ENCODE measurements around the gene MPV17.

MPV17 gene

GRCh38 chr2:27298391-27299080 lies 24.4 kb downstream of the MPV17 start:
- no peak for TF ChIP-seq CTCF (IDR thresholded peaks at IDR 0.05; ENCODE audit: low read depth, low read length, missing control alignments)
- DNase-seq (ENCODE audit: low read depth) = no peak

DNA sequence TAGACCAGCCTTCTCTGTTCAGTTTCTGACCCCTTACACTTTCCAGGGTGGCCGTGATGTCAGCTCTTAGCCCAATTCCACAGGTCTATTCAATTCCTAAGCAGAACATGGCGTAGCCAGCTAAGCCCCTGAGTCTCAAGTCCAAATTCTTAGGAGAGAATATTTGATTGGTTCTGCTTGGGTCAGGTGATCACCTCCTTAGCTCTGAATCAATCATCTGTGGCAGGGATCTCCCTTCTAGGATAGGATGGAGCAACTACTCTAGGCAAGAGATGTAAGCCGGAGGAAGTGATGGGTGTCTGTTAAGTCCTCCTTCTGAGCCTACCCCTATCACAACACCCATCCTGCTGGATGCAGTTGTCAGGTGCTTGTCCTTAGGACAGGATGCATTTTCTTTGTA lies 25.7 kb downstream of the MPV17 start:
- DNase-seq (ENCODE audit: low read depth) = no peak
- no peak overlapping the region for H3K4me3 ChIP-seq (ENCODE audit: low read depth, low read length)
- no peak for TF ChIP-seq CTCF (IDR thresholded peaks at IDR 0.05; ENCODE audit: low read depth, low read length, missing control alignments)

More at GRCh38 chr2:27298391-27299080, 24.4 kb downstream of the MPV17 start:
- H3K4me3 ChIP-seq (ENCODE audit: low read depth, low read length) = no peak overlapping the region

DNA sequence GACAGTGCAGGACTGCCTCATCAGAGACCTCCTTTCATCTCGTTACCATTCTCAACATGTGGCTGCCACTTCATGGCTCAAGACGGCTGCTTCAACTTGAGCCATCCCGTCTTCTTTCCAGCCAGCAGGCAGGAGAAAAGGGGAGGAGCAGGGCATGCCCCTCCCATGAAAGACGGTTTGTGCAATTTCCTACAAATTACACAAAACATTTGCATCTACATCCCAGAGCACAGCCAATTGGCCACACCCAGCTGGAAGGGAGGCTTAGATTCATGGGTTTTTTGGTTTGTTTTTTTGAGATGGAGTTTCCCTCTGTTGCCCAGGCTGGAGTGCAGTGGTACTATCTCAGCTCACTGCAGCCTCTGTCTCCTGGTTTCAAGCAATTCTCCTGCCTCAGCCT lies 26.4 kb downstream of the MPV17 start:
- H3K4me3 ChIP-seq (ENCODE audit: low read depth, low read length) = no peak overlapping the region
- TF ChIP-seq CTCF (IDR thresholded peaks at IDR 0.05; ENCODE audit: low read depth, low read length, missing control alignments) = no peak
- no peak for DNase-seq (ENCODE audit: low read depth)

DNA sequence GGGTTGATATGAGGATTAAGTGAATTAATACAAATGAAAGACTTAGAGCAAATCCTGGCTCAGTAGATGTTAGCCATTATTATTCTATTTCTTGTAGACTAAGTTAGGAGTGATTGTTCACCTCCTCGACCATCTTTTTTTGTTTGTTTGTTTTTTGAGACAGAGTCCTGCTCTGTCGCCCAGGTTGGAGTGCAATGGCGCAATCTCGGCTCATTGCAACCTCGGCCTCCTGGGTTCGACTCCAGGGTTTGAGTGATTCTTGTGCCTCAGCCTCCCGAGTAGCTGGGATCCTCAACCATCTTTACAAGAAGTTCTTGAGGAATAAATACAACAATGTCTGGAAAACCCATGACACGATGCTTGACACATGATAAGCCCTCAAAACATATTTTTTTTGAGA lies 28.0 kb downstream of the MPV17 start:
- DNase-seq (ENCODE audit: low read depth) = no peak
- H3K4me3 ChIP-seq (ENCODE audit: low read depth, low read length) = no peak overlapping the region
- TF ChIP-seq CTCF (IDR thresholded peaks at IDR 0.05; ENCODE audit: low read depth, low read length, missing control alignments) = no peak

- no peak for DNase-seq (ENCODE audit: low read depth)
- H3K4me3 ChIP-seq (ENCODE audit: low read depth, low read length) = no peak overlapping the region
- TF ChIP-seq CTCF (IDR thresholded peaks at IDR 0.05; ENCODE audit: low read depth, low read length, missing control alignments) = no peak
Measured at GRCh38 chr2:27291865-27292264, 31.0 kb downstream of the MPV17 start.

DNA sequence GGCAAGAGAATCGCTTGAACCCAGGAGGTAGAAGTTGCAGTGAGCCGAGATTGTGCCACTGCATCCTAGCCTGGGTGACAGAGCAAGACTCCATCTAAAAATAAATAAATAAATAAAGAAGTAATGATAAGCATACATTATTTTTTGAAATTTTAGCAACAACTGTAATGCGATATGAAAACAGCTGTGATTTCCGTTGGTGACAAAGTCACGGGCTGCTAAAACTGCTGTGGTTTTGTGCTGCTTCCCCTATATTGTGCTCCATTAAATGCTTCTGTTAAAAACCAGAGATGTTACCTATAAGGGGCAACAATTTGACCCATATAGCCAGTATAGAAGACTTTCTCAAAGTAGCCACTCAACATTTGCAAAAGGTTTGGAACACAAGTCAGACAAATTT lies 32.3 kb downstream of the MPV17 start:
- no peak overlapping the region for H3K4me3 ChIP-seq (ENCODE audit: low read depth, low read length)
- TF ChIP-seq CTCF (IDR thresholded peaks at IDR 0.05; ENCODE audit: low read depth, low read length, missing control alignments) = no peak
- DNase-seq (ENCODE audit: low read depth) = no peak

DNA sequence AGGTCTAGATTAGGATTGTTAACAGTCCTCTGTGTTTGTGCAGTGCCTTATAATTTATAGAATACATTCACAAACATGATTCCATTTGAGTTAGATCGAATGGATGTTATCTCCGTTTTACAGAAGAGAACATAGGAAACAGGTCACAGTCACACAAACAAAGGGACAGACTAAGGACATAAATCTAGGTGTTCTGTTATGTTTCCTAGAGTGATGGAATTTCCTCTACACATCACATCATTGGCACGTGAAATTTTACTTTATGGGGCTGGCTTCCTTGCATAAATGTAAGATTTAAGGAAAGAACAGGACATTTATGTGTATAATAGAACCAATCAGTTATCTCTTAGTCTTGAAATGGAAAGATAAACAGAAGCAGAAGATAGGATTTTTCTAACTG lies 34.3 kb downstream of the MPV17 start:
- no peak for DNase-seq (ENCODE audit: low read depth)
- no peak overlapping the region for H3K4me3 ChIP-seq (ENCODE audit: low read depth, low read length)
- no peak for TF ChIP-seq CTCF (IDR thresholded peaks at IDR 0.05; ENCODE audit: low read depth, low read length, missing control alignments)

All from GM12864 (cell line).